ENCODE data around the gene COL24A1. TPM values are rescaled to one million over a fixed set of nuclear protein-coding genes. Genes with fewer than 3 reads are reported as not detected.

The COL24A1 gene
- total RNA-seq, 4 donors from 2014 or later = 3.7 to 5.3 (median 4.4) TPM

DNA sequence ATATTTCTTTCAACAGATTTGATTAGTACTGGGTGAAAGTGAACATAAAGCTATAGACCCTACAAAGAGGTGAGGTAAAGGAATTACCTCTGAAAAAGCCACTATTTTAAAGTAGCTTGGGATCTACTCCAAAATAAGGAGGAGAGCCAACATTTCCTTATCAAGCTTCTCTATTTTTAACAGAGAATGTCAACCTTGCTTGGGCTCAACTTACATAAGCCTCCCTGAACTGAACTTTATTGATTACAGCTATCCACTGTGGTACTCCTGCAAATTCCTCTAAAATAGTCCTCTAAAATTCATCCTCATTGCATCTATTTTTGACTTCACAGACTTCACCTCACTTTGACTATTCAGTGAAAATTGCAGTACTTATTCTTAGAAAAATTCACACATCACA lies 458.7 kb downstream of the COL24A1 start:
- Histone ChIP-seq H3K4me1 (peaks cover 0 to 7% (median 2%) of the 10 kb centered on the region in 4 donors), H3K27me3 (no peaks in the 10 kb centered on the region), H3K4me3 (no peak overlapping the region), H3K36me3 (peaks cover 0 to 38% (median 18%) of the 10 kb centered on the region in 4 donors), H3K27ac (replicated peaks in 1 of 4) (no peak overlapping the region), H3K9me3 (no peaks in the 10 kb centered on the region)
- intact Hi-C loops (cut with DNase I) = loop anchor here (10.0 kb wide), 1 partner anchor 203 kb away; no protein-coding TSS in a partner anchor
- TF ChIP-seq POLR2A (IDR thresholded peaks at IDR 0.05; ENCODE audit: low read depth) (no peak), POLR2AphosphoS5 (IDR thresholded peaks at IDR 0.05) (no peak), EP300 (IDR thresholded peaks at IDR 0.05) (no peak)
- TF ChIP-seq, protein P1, sequence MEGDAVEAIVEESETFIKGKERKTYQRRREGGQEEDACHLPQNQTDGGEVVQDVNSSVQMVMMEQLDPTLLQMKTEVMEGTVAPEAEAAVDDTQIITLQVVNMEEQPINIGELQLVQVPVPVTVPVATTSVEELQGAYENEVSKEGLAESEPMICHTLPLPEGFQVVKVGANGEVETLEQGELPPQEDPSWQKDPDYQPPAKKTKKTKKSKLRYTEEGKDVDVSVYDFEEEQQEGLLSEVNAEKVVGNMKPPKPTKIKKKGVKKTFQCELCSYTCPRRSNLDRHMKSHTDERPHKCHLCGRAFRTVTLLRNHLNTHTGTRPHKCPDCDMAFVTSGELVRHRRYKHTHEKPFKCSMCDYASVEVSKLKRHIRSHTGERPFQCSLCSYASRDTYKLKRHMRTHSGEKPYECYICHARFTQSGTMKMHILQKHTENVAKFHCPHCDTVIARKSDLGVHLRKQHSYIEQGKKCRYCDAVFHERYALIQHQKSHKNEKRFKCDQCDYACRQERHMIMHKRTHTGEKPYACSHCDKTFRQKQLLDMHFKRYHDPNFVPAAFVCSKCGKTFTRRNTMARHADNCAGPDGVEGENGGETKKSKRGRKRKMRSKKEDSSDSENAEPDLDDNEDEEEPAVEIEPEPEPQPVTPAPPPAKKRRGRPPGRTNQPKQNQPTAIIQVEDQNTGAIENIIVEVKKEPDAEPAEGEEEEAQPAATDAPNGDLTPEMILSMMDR (IDR thresholded peaks at IDR 0.05) = no peak
- DNase-seq (ENCODE audit: extremely low spot score) = no peak

DNA sequence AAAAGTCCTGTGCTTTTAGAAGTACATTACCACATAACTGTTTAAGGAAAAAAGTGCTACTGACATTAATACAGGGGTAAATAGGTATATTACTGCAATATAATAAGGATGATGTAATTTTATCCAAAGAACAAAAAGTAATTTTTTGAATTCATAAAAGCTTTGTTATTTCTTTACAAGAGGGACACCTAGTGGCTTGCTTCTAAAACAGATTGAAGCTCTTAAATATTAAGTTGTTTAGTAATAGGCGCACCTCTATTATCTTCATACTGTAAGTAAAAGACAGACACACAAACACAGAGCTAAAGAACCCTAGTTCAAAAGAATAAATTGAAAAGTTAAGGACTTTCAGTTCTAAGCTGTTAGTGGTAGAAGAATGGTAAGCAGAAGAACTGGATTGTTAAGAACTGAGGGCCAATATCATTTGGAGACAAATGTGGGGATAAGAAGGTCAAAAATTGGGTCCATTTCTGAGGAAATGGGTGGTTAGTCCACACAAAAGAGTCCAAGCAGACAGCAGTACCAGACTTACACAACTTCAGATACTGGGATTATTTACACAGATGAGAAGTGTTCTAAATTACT lies 463.8 kb downstream of the COL24A1 start:
- peaks cover 0 to 22% (median 5%) of the 10 kb centered on the region in 4 donors for H3K36me3 ChIP-seq
- intact Hi-C loops (cut with DNase I) = loop anchor here (2.0 to 10.0 kb wide), 4 partner anchors 81 to 384 kb away; no protein-coding TSS in a partner anchor
- TF ChIP-seq POLR2AphosphoS5 (IDR thresholded peaks at IDR 0.05) (no peak), POLR2A (IDR thresholded peaks at IDR 0.05; ENCODE audit: low read depth) (no peak), EP300 (IDR thresholded peaks at IDR 0.05) (no peak)
- TF ChIP-seq, protein P1 (IDR thresholded peaks at IDR 0.05) = peak; percentile 42 to 57 (median 55)
- peaks cover 0 to 4% (median under 1%) of the 10 kb centered on the region in 4 donors for H3K4me1 ChIP-seq
- DNase-seq (ENCODE audit: extremely low spot score) = no peak
- no peak overlapping the region for H3K4me3 ChIP-seq
- H3K27me3 ChIP-seq = no peaks in the 10 kb centered on the region
- 58% methylated on average over 1 of the region's 1 CpG for WGBS
- no peaks in the 10 kb centered on the region for H3K9me3 ChIP-seq
- no peak overlapping the region for H3K27ac ChIP-seq (replicated peaks in 1 of 4)

DNA sequence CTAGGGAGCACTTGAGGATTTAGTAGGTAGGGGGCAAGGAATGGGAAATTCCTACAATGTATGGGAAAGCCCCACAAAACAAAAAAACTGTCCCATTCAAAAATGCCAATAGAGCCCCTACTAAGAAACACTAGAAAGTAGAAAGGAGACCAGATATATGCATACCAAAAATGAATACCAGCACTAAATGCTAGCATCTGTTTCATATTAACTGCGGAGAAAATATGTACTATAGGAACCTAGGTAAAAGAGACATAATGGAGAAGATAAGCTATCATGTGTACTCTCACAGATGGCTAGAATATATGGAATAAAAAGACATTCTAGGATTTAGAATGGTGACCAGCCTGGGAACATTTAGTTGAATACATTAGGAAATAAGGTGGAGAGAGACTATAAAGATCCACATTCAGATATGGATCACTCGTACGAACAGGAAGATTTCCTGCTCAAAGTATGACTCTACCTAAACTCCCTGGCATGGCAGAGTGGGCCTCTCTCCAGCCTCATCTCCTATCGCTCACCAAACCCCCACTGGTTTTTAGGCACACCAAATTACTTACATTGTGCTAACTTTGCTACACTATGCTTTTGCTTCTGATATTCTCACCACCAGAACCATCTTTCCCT lies 466.7 kb downstream of the COL24A1 start:
- 93% methylated on average over 4 of the region's 4 CpGs for WGBS
- peaks cover 0 to 3% (median 0%) of the 10 kb centered on the region in 4 donors for H3K4me1 ChIP-seq
- H3K27me3 ChIP-seq = no peaks in the 10 kb centered on the region
- no peak for DNase-seq (ENCODE audit: extremely low spot score)
- peaks cover 0 to 26% (median 5%) of the 10 kb centered on the region in 4 donors for H3K36me3 ChIP-seq
- no peak overlapping the region for H3K4me3 ChIP-seq
- TF ChIP-seq POLR2A (IDR thresholded peaks at IDR 0.05; ENCODE audit: low read depth) (no peak), POLR2AphosphoS5 (IDR thresholded peaks at IDR 0.05) (no peak), EP300 (IDR thresholded peaks at IDR 0.05) (no peak)
- TF ChIP-seq, protein P1 (IDR thresholded peaks at IDR 0.05) = no peak
- H3K27ac ChIP-seq (replicated peaks in 1 of 4) = no peak overlapping the region
- H3K9me3 ChIP-seq = no peaks in the 10 kb centered on the region
- intact Hi-C loops (cut with DNase I) = loop anchor here (5.0 to 10.0 kb wide), 3 partner anchors 78 to 195 kb away; no protein-coding TSS in a partner anchor

DNA sequence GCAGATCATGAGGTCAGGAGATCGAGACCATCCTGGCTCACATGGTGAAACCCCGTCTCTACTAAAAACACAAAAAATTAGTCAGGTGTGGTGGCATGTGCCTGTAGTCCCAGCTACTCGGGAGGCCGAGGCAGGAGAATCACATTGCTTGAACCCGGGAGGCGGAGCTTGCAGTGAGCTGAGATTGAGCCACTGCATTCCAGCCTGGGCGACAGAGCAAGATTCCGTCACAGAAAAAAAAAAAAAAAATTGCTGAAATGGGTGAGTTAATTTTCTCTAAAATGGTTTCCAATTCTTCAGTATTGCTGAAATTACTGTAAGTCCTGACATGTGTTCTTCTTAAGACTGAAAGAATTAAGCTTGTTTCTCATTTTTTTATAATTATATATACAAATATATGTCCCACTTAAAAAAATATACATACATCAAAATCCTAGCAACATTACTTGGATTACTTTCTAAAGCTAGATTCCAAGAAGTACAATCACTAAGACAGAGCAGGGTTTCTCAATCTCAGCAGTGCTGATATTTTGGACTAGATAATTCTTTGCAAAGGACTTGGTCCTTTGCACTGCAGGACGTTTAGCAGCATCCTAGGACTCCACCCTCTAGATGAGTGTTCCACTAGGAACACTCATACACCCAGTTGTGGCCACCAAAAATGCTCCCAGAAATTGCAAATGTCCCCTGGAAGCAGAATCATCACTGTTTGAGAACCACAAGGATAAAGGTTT lies 473.1 kb downstream of the COL24A1 start:
- Histone ChIP-seq H3K27me3 (no peaks in the 10 kb centered on the region), H3K27ac (replicated peaks in 1 of 4) (no peak overlapping the region), H3K4me3 (no peak overlapping the region), H3K9me3 (no peaks in the 10 kb centered on the region), H3K4me1 (peaks cover 0 to 13% (median 8%) of the 10 kb centered on the region in 4 donors), H3K36me3 (peaks cover 0 to 13% (median 5%) of the 10 kb centered on the region in 4 donors)
- DNase-seq (ENCODE audit: extremely low spot score) = no peak
- 90% methylated on average over 9 of the region's 9 CpGs for WGBS
- intact Hi-C loops (cut with DNase I) = no loop called here
- no peak for TF ChIP-seq POLR2A (IDR thresholded peaks at IDR 0.05; ENCODE audit: low read depth)
- no peak for TF ChIP-seq EP300 (IDR thresholded peaks at IDR 0.05)
- TF ChIP-seq POLR2AphosphoS5 (IDR thresholded peaks at IDR 0.05) = no peak
- TF ChIP-seq, protein P1 (IDR thresholded peaks at IDR 0.05) = no peak
